ENCODE data around the gene MRPL27. TPM values are rescaled to one million over a fixed set of nuclear protein-coding genes. Genes with fewer than 3 reads are reported as not detected.
"Not testable (repeated sequence)": the region's sequence is repeated elsewhere in the genome, so short reads cannot be mapped to it uniquely, and the experiment has no call there.

Gene MRPL27
- total RNA-seq (10 to 100 TPM; 28.0 to 30.0 TPM), polyA plus RNA-seq (10 to 100 TPM; 28.7 to 60.6 (median 45.7) TPM), total RNA-seq (16.7 to 53.5 (median 22.3) reads per million in 6 experiments)

GRCh38 chr17:50372758-50373556 is at the start of gene MRPL27, which contains the start of gene EME1:
TSS of gene MRPL27 (minus strand) at chr17:50373184. CDS start at chr17:50373170, 14 bp downstream.
TSS of gene EME1 (plus strand) at chr17:50373229. CDS start at chr17:50375209, 1,980 bp downstream.
- ATAC-seq (peak; percentile 94 to 95), DNase-seq (peak; percentile 69 to 99 (median 84))
- Mint-ChIP-seq H3K9me3 (no peaks in the 10 kb centered on the region), H3K36me3 (peaks cover 0 to 35% (median 6%) of the 10 kb centered on the region in 3 donors), H3K27ac (peak within 1 kb of the TSS; percentile 99 to 100 (median 100)), H3K27me3 (no peaks in the 10 kb centered on the region), H3K4me3 (peak within 1 kb of the TSS; percentile 90 to 100 (median 98)), H3K4me1 (peaks cover 17 to 30% (median 23%) of the 10 kb centered on the region in 4 donors)
- POLR2A ChIA-PET, result interaction anchor here (1.0 to 3.5 kb wide), 8 partner anchors 9 to 53 kb away, joined by 3 to 24 read pairs (median 5); partner anchors contain the start of genes ACSF2, LRRC59 and XYLT2

DNA sequence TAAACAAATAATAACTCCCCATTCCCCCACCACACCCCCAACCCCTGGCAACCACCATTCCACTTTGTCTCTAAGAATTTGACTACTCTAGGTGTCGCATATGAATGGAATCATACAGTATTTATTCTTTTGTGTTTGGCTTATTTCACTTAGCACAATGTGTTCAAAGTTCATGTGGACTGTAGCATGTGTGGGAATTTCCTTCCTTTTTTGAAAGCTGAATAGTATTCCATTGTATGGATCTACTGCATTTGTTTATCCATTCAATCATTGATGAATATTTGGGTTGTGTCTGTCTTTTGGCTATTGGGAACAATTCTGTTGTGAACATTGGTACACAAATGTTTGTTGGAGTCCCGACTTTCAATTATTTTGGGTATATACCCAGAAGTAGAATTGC is 49.8 kb upstream of the MRPL27 start:
- Mint-ChIP-seq H3K36me3 (peaks cover 2 to 7% (median 5%) of the 10 kb centered on the region in 3 donors), H3K27ac (peak overlapping the region in 4 of 10 donors; percentile 19 to 70 (median 45)), H3K27me3 (peaks cover 0 to 3% (median 0%) of the 10 kb centered on the region in 5 donors), H3K4me3 (peak overlapping the region in 3 of 10 donors; percentile 3 to 37 (median 29)), H3K9me3 (peaks cover 0 to 12% (median 7%) of the 10 kb centered on the region in 9 donors), H3K4me1 (peaks cover 18 to 58% (median 37%) of the 10 kb centered on the region in 4 donors)
- DNase-seq (no peak), ATAC-seq (no peak)
- POLR2A ChIA-PET, result interaction anchor here (0.7 kb wide), 1 partner anchor 9 kb away, joined by 7 read pairs; no protein-coding TSS in a partner anchor

DNA sequence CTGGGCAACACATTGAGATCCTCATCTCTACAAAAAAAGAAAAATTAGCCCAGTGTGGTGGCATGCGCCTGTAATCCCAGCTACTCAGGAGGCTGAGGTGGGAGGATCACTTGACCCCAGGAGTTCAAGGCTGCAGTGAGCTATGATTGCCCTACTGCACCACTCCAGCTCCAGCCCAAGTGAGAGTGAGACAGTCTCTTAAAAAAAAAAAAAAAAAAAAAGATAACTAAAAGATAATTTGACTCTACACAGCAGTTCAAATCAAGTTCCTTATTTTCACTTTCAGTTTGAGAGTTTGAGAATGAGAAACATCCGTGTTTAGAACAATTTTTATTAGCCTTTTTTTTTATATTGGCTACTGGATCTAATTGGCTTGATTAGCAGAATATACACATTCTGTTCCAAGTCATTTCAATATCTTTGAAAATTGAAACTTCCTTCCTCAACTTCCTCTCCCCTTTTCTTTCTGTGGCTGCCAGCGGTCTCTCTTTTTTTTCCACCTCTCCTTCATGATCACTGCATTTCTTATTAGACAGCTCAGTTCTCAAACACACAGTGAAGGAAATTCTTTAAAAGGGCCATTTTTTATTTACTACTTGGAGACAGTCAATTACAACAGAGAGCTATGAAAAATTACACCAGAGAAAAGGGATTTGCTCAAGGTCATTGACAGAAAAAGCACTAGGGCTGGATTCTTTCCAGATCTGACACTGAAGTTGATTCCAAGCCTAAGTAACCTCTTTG is 48.5 kb upstream of the MRPL27 start:
- peak overlapping the region; percentile 79 to 96 (median 89) for H3K27ac Mint-ChIP-seq
- peaks cover 0 to 3% (median 0%) of the 10 kb centered on the region in 5 donors for H3K27me3 Mint-ChIP-seq
- DNase-seq (peak in 3 of 10 donors; percentile 19 to 21 (median 20)), ATAC-seq (peak in 1 of 2 donors; percentile 30)
- peaks cover 10 to 45% (median 25%) of the 10 kb centered on the region in 4 donors for H3K4me1 Mint-ChIP-seq
- peak overlapping the region; percentile 74 to 86 (median 79) for H3K4me3 Mint-ChIP-seq
- POLR2A ChIA-PET, result interaction anchor here (0.6 to 1.3 kb wide), 3 partner anchors 9 to 489 kb away, joined by 3 to 5 read pairs (median 3); no protein-coding TSS in a partner anchor
- peaks cover 2 to 7% (median 5%) of the 10 kb centered on the region in 3 donors for H3K36me3 Mint-ChIP-seq
- H3K9me3 Mint-ChIP-seq, result peaks cover 0 to 12% (median 7%) of the 10 kb centered on the region in 9 donors

DNA sequence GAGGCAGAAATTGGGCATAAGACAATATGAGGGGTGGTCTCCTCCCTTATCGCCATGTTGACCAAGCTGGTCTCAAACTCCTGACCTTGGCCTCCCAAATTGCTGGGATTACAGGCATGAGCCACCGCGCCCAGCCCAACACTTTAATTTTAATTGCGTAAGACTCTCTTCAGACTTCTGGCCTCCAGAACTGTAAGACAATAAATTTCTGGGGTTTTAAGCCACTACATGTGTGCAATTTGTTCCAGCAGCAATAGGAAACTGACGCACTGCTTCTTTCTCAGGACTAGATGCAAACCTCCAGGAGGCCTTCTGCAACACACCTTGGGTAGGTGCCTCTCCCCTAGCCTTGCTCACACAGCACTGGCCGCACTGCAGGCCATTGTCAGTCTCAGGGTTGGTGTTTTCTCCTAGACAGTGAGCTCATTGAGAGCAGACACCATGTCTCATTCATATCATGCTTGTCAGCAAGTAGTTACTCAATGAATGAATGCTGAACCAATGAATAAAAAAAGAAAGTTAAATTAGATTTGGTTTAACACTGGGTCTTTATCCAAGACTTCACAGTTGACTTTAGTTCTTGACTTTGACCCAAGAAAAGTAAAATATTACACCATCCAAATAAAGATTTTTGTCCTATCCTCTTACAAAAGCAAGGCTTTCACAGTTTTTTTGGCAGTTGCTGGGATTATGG is 47.6 kb upstream of the MRPL27 start:
- POLR2A ChIA-PET, result no interaction called here
- H3K27ac Mint-ChIP-seq, result peak overlapping the region in 8 of 10 donors; percentile 28 to 96 (median 89)

DNA sequence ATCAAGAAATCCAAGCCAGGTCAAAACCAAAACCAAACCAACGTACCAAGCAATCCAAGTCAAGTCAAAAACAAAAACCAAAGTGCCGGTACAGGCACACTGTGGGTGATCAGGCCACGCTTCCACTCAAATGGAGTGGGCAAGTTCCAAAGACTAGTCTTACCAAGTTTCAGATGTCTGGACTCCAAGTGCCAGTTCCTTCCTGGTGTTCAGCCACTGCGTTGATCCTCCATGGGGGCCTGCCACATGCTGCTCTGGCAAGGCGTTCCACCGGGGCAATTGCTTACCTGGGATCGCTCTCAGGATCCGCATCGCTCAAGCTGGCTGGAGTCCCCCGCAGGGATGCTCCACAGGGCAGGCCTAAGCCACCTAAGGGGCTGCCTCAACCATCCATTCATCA is 46.6 kb upstream of the MRPL27 start:
- Mint-ChIP-seq H3K9me3 (peaks cover 0 to 12% (median 7%) of the 10 kb centered on the region in 9 donors), H3K27ac (peak overlapping the region in 5 of 10 donors; percentile 41 to 72 (median 63)), H3K4me1 (peaks cover 8 to 37% (median 17%) of the 10 kb centered on the region in 4 donors), H3K4me3 (peak overlapping the region in 2 of 10 donors; percentile 49 to 63)
- H3K36me3 Mint-ChIP-seq, POLR2A ChIA-PET, H3K27me3 Mint-ChIP-seq, ATAC-seq, DNase-seq: not testable (repeated sequence)

More for the DNA sequence above, 47.6 kb upstream of the MRPL27 start:
- no peak for DNase-seq
- Mint-ChIP-seq H3K27me3 (peaks cover 0 to 3% (median 0%) of the 10 kb centered on the region in 5 donors), H3K4me1 (peaks cover 8 to 42% (median 22%) of the 10 kb centered on the region in 4 donors), H3K36me3 (peaks cover 2 to 7% (median 5%) of the 10 kb centered on the region in 3 donors), H3K4me3 (peak overlapping the region in 4 of 10 donors; percentile 11 to 86 (median 80)), H3K9me3 (peaks cover 0 to 12% (median 7%) of the 10 kb centered on the region in 9 donors)
- ATAC-seq, result no peak

DNA sequence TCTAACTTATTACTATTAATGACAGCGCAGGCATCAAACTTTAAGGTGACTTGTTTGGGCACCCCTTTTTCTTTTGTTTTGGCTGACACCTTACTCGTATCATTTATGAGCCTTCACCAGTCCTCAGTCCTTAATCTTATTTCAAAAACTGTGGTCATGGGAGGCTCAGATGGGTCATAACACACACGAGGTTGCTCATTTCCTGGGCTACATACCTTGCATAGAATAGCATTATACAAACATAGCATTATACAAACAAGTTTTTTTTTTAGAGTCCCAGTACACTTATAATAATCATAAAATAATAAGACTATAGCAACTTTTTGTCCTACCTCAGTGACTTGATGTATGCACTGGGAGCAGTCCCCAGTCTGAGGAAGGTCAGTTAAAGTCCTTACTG is 41.8 kb upstream of the MRPL27 start:
- peaks cover 0 to 12% (median 7%) of the 10 kb centered on the region in 9 donors for H3K9me3 Mint-ChIP-seq
- no peak overlapping the region for H3K27ac Mint-ChIP-seq
- ATAC-seq (no peak), DNase-seq (no peak)
- H3K4me3 Mint-ChIP-seq, result no peak overlapping the region
- H3K36me3 Mint-ChIP-seq, result peaks cover 2 to 7% (median 5%) of the 10 kb centered on the region in 3 donors
- H3K4me1 Mint-ChIP-seq, result peaks cover 0 to 4% (median 3%) of the 10 kb centered on the region in 4 donors
- POLR2A ChIA-PET, result no interaction called here
- peaks cover 0 to 9% (median 2%) of the 10 kb centered on the region in 5 donors for H3K27me3 Mint-ChIP-seq

- Mint-ChIP-seq H3K4me3 (no peak overlapping the region), H3K27me3 (peaks cover 0 to 6% (median 2%) of the 10 kb centered on the region in 5 donors), H3K4me1 (no peaks in the 10 kb centered on the region), H3K36me3 (no peaks in the 10 kb centered on the region), H3K9me3 (no peaks in the 10 kb centered on the region), H3K27ac (no peak overlapping the region)
- ATAC-seq (no peak), DNase-seq (no peak)
- POLR2A ChIA-PET, result no interaction called here
Measured at GRCh38 chr17:50412188-50412732, 39.3 kb upstream of the MRPL27 start.

GRCh38 chr17:50407921-50408320 is 34.9 kb upstream of the MRPL27 start:
- Mint-ChIP-seq H3K9me3 (no peaks in the 10 kb centered on the region), H3K27me3 (peaks cover 4 to 29% (median 15%) of the 10 kb centered on the region in 5 donors), H3K27ac (no peak overlapping the region), H3K36me3 (no peaks in the 10 kb centered on the region), H3K4me1 (no peaks in the 10 kb centered on the region), H3K4me3 (no peak overlapping the region)
- POLR2A ChIA-PET, result no interaction called here
- DNase-seq (no peak), ATAC-seq (no peak)

GRCh38 chr17:50406578-50406977 is 33.6 kb upstream of the MRPL27 start:
- ATAC-seq (no peak), DNase-seq (no peak)
- no peaks in the 10 kb centered on the region for H3K9me3 Mint-ChIP-seq
- H3K4me3 Mint-ChIP-seq, result no peak overlapping the region
- no peaks in the 10 kb centered on the region for H3K36me3 Mint-ChIP-seq
- H3K27me3 Mint-ChIP-seq, result peaks cover 4 to 29% (median 15%) of the 10 kb centered on the region in 5 donors
- peak overlapping the region in 1 of 10 donors; percentile 56 for H3K27ac Mint-ChIP-seq
- H3K4me1 Mint-ChIP-seq, result no peaks in the 10 kb centered on the region
- POLR2A ChIA-PET, result interaction anchor here (0.8 kb wide), 1 partner anchor 44 kb away, joined by 4 read pairs; no protein-coding TSS in a partner anchor

DNA sequence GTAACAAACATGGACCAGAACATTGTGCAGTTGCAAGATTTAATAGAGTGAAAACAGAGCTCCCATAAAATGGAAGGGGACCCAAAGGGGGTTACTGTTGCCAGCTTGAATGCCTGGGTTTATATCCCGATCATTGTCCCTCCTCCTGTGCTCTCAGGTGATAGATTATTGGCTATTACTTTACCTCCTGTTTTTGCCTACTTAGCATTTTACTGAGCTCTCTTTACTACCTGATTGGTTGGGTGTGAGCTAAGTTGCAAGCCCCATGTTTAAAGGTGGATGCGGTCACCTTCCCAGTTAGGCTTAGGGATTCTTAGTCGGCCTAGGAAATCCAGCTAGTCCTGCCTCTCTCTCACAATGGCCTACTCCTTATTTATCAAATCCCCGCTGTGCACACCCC is 32.4 kb upstream of the MRPL27 start:
- DNase-seq, H3K36me3 Mint-ChIP-seq, H3K27ac Mint-ChIP-seq, H3K4me1 Mint-ChIP-seq, H3K9me3 Mint-ChIP-seq, H3K4me3 Mint-ChIP-seq, POLR2A ChIA-PET, ATAC-seq: not testable (repeated sequence)
- peaks cover 4 to 29% (median 15%) of the 10 kb centered on the region in 5 donors for H3K27me3 Mint-ChIP-seq

DNA sequence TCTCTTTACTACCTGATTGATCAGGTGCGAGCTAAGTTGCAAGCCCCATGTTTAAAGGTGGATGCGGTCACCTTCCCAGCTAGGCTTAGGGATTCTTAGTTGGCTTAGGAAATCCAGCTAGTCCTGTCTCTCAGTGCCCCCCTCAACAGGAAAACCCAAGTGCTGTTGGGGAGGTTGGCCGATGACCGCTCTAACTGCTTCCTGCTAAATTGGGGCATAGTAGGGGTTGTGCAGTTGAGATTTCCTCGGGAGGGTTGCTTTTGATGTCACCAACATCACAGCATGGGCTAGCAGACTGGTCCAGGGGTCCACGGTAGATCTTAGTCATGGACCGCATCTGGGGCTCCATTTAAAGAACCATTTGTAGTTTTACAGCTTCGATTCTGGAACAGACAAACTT is 26.6 kb upstream of the MRPL27 start:
- POLR2A ChIA-PET, result interaction anchor here (0.6 to 3.1 kb wide), 2 partner anchors 53 to 718 kb away, joined by 3 to 16 read pairs; partner anchors contain the start of gene XYLT2
- not testable (repeated sequence) for H3K9me3 Mint-ChIP-seq, ATAC-seq, H3K36me3 Mint-ChIP-seq, H3K4me3 Mint-ChIP-seq, DNase-seq, H3K27ac Mint-ChIP-seq
- peaks cover 7 to 29% (median 27%) of the 10 kb centered on the region in 4 donors for H3K4me1 Mint-ChIP-seq
- peaks cover 0 to 12% (median 6%) of the 10 kb centered on the region in 5 donors for H3K27me3 Mint-ChIP-seq

Data from naive thymus-derived CD8-positive, alpha-beta T cell (primary cell).